ENCODE results near the gene SEPTIN3. TPM values are rescaled to one million over a fixed set of nuclear protein-coding genes. Genes with fewer than 3 reads are reported as not detected.
A peak's percentile ranks its signal among the peaks of the same experiment; 100 is the strongest.

Gene SEPTIN3
- total and polyA plus RNA-seq, 5 experiments from 2014 or later, result 0.18 TPM; not detected in 4

DNA sequence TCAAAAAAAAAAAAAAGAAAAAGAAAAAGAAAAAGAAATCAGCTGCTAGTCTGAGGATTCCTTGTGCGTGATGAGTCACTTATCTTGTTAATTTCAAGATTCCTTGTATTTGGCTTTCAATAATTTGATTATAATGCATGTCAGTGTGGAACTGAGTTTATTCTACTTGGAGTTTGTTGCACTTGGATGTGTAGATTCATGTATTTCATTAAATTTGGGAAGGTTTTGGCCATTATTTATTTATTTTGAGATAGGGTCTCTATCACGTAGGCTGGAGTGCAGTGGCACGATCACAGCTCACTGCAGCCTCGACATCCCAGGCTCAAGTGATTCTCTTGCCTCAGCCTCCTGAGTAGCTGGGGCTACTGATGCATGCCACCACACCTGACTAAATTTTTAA, 44.1 kb downstream of the SEPTIN3 start:
- DNase-seq (no peak), ATAC-seq (no peak)
- POLR2A ChIA-PET, result no interaction called here
- no peaks in the 10 kb centered on the region for H3K4me1 Mint-ChIP-seq
- peaks cover 0 to 35% (median 11%) of the 10 kb centered on the region in 9 donors for H3K9me3 Mint-ChIP-seq
- H3K36me3 Mint-ChIP-seq, result peaks cover 0 to 15% (median 12%) of the 10 kb centered on the region in 3 donors
- no peak overlapping the region for H3K4me3 Mint-ChIP-seq
- H3K27me3 Mint-ChIP-seq, result peaks cover 10 to 30% (median 16%) of the 10 kb centered on the region in 5 donors
- no peak overlapping the region for H3K27ac Mint-ChIP-seq

DNA sequence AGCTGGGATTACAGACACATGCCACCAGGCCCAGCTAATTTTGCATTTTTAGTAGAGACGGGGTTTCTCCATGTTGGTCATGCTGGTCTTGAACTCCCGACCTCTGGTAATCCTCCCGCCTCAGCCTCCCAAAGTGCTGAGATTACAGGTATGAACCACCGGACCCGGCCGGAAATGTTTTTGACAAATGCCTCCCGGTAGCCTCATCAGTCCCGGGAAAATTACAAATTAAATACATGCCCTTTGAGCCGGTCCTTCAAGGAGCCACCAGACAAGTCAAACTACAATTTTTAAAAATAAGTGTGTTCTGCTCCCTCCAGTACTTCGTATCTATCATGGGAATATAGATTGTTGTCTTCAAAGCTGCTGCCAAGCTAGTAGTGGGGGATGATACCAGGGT, 46.9 kb downstream of the SEPTIN3 start:
- ATAC-seq (no peak), DNase-seq (no peak)
- peaks cover 0 to 14% (median 3%) of the 10 kb centered on the region in 9 donors for H3K9me3 Mint-ChIP-seq
- H3K27ac Mint-ChIP-seq, result no peak overlapping the region
- peaks cover 4 to 30% (median 13%) of the 10 kb centered on the region in 5 donors for H3K27me3 Mint-ChIP-seq
- no peak overlapping the region for H3K4me3 Mint-ChIP-seq
- H3K36me3 Mint-ChIP-seq, result peaks cover 0 to 5% (median 0%) of the 10 kb centered on the region in 3 donors
- POLR2A ChIA-PET, result no interaction called here
- no peaks in the 10 kb centered on the region for H3K4me1 Mint-ChIP-seq

DNA sequence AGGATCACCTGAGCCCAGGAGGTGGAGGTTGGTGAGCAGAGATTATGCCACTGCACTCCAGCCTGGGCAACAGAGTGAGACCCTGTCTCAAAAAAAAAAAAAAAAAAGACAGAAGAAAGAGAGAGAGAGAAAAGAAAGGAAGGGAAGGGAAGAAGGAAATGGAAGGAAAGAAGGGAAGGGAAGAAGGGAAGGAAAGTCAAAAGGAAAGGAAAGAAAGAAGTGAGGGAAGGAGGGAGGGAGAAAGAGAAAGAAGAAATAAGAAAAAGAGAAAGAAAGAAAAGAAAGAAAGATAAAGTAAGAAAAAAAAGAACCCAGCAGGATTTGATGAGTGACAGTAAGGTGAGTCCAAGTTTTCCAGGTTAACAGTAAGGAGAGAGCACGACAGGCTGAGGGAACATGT, 49.0 kb downstream of the SEPTIN3 start:
- H3K36me3 Mint-ChIP-seq, result peaks cover 0 to 2% (median 0%) of the 10 kb centered on the region in 3 donors
- peaks cover 4 to 30% (median 13%) of the 10 kb centered on the region in 5 donors for H3K27me3 Mint-ChIP-seq
- H3K27ac Mint-ChIP-seq, result peak overlapping the region in 1 of 10 donors; percentile 29
- POLR2A ChIA-PET, result no interaction called here
- DNase-seq (no peak), ATAC-seq (no peak)
- H3K4me1 Mint-ChIP-seq, result peaks cover 0 to 9% (median 4%) of the 10 kb centered on the region in 4 donors
- H3K4me3 Mint-ChIP-seq, result no peak overlapping the region
- peaks cover 0 to 3% (median 0%) of the 10 kb centered on the region in 9 donors for H3K9me3 Mint-ChIP-seq

Other genes starting within 250 kb of the SEPTIN3 start
- gene CCDC134, start 168.8 kb upstream of the SEPTIN3 start, total RNA-seq, result 10 to 100 TPM; 17.1 to 23.1 TPM
- 1 to 10 TPM; 3.5 to 5.6 (median 3.8) TPM for gene CCDC134, start 168.8 kb upstream of the SEPTIN3 start, polyA plus RNA-seq
- 100 to 1,000 TPM; 106 TPM for gene SREBF2, start 136.3 kb upstream of the SEPTIN3 start, total RNA-seq
- 10 to 100 TPM; 16.3 to 21.9 (median 18.2) TPM for gene SREBF2, start 136.3 kb upstream of the SEPTIN3 start, polyA plus RNA-seq
- gene SHISA8, start 54.4 kb upstream of the SEPTIN3 start, total RNA-seq, result under 1 TPM in 1 of 2 experiments, not detected in 1; 0.44 TPM
- not detected for gene SHISA8, start 54.4 kb upstream of the SEPTIN3 start, polyA plus RNA-seq
- gene TNFRSF13C, start 42.6 kb upstream of the SEPTIN3 start, total RNA-seq, result 10 to 100 TPM; 16.8 to 18.3 TPM
- under 1 TPM; 0.29 to 0.82 (median 0.56) TPM for gene TNFRSF13C, start 42.6 kb upstream of the SEPTIN3 start, polyA plus RNA-seq
- 1 to 10 TPM; 3.2 to 3.6 TPM for gene CENPM, start 22.3 kb upstream of the SEPTIN3 start, total RNA-seq
- gene CENPM, start 22.3 kb upstream of the SEPTIN3 start, polyA plus RNA-seq, result 1 to 10 TPM; 2.1 to 7.2 (median 2.3) TPM
- gene WBP2NL, start 29.3 kb downstream of the SEPTIN3 start, total RNA-seq, result 1 to 10 TPM; 4.5 to 4.6 TPM
- gene WBP2NL, start 29.3 kb downstream of the SEPTIN3 start, polyA plus RNA-seq, result 1 to 10 TPM in 1 of 3 donors, under 1 TPM in 2; 0.25 to 1.4 (median 0.57) TPM
- 1 to 10 TPM; 7.8 to 9.1 TPM for gene NAGA, start 101.4 kb downstream of the SEPTIN3 start, total RNA-seq
- 10 to 100 TPM in 2 of 3 donors, 1 to 10 TPM in 1; 8.2 to 11.2 (median 10.2) TPM for gene NAGA, start 101.4 kb downstream of the SEPTIN3 start, polyA plus RNA-seq
- gene PHETA2, start 104.8 kb downstream of the SEPTIN3 start, total RNA-seq, result 1 to 10 TPM in 1 of 2 experiments, under 1 TPM in 1; 0.74 to 1.6 TPM
- gene PHETA2, start 104.8 kb downstream of the SEPTIN3 start, polyA plus RNA-seq, result under 1 TPM; 0.08 to 0.17 (median 0.13) TPM
- gene SMDT1, start 110.3 kb downstream of the SEPTIN3 start, total RNA-seq, result 10 to 100 TPM; 86.6 to 99.9 TPM
- 100 to 1,000 TPM; 152 to 294 (median 179) TPM for gene SMDT1, start 110.3 kb downstream of the SEPTIN3 start, polyA plus RNA-seq
- 10 to 100 TPM; 41.0 to 41.1 TPM for gene NDUFA6, start 121.3 kb downstream of the SEPTIN3 start, total RNA-seq
- gene NDUFA6, start 121.3 kb downstream of the SEPTIN3 start, polyA plus RNA-seq, result 100 to 1,000 TPM; 106 to 137 (median 115) TPM
- 1 to 10 TPM; 9.2 to 9.6 TPM for gene CYP2D6, start 161.4 kb downstream of the SEPTIN3 start, total RNA-seq
- under 1 TPM in 1 of 3 donors, not detected in 2; 0.12 TPM for gene CYP2D6, start 161.4 kb downstream of the SEPTIN3 start, polyA plus RNA-seq